ENCODE results near the gene OR4D6. TPM values are rescaled to one million over a fixed set of nuclear protein-coding genes. Genes with fewer than 3 reads are reported as not detected.

OR4D6 gene
- total RNA-seq, 1 donor from 2014 or later: not detected

- no peaks in the 10 kb centered on the region for H3K27me3 ChIP-seq (ENCODE audit: low read depth)
- DNase-seq: no peak
- no peak for TF ChIP-seq CTCF (IDR thresholded peaks at IDR 0.05; ENCODE audit: borderline replicate concordance)
- intact Hi-C loops (cut with micrococcal nuclease): no loop called here
- H3K36me3 ChIP-seq: no peaks in the 10 kb centered on the region
- H3K27ac ChIP-seq (replicated peaks): no peak within 1 kb of the TSS
- no peaks in the 10 kb centered on the region for H3K4me1 ChIP-seq
- H3K4me3 ChIP-seq: no peak within 1 kb of the TSS
- H3K9me3 ChIP-seq (replicated peaks): no peaks in the 10 kb centered on the region
Observed at GRCh38 chr11:59503276-59503675, 46.5 kb downstream of the OR4D6 start, which contains the start of gene OR4D11. Gene OR4D11, plus strand, starts transcription at chr11:59503576. Its CDS starts 0 bp downstream, at chr11:59503576.

Other genes with a start within 250 kb of the OR4D6 start
- gene MPEG1, start 244.0 kb upstream of the OR4D6 start, total RNA-seq: 9.5 TPM
- gene OR5AN1, start 98.1 kb upstream of the OR4D6 start, total RNA-seq: not detected
- not detected for gene OR5A2, start 30.5 kb upstream of the OR4D6 start, total RNA-seq
- not detected for gene OR5A1, start 20.5 kb upstream of the OR4D6 start, total RNA-seq
- not detected for gene OR4D10, start 16.4 kb downstream of the OR4D6 start, total RNA-seq
- not detected for gene OR4D11, start 46.6 kb downstream of the OR4D6 start, total RNA-seq
- not detected for gene OR4D9, start 54.6 kb downstream of the OR4D6 start, total RNA-seq
- 30.0 TPM for gene OSBP, start 158.8 kb downstream of the OR4D6 start, total RNA-seq
- 21.1 TPM for gene PATL1, start 212.1 kb downstream of the OR4D6 start, total RNA-seq